HG02852 (cell line): ENCODE results near the gene SPATA24.

Experiments used
- ATAC-seq: cut with Tn5 transposase; IDR thresholded peaks from one replicate; pipeline ENCODE4 v1.9.1; 2021; ENCODE audit warnings: mild to moderate bottlenecking, moderate library complexity; ENCODE audit not compliant: unreplicated experiment

The SPATA24 gene

GRCh38 chr5:139383993-139384590 is 19.8 kb downstream of the SPATA24 start:
- no peak for ATAC-seq

GRCh38 chr5:139383275-139383992 is 20.5 kb downstream of the SPATA24 start, which contains the start of gene SLC23A1:
Gene SLC23A1, minus strand, starts transcription at chr5:139383297. Its CDS starts 44 bp downstream, at chr5:139383253.
- ATAC-seq: no peak

GRCh38 chr5:139382807-139383206 is 21.1 kb downstream of the SPATA24 start:
- no peak for ATAC-seq

GRCh38 chr5:139381837-139382761 is 21.8 kb downstream of the SPATA24 start:
- no peak for ATAC-seq

- ATAC-seq: no peak
These were observed 24.1 kb downstream of the SPATA24 start for GRCh38 chr5:139379626-139380449.

DNA sequence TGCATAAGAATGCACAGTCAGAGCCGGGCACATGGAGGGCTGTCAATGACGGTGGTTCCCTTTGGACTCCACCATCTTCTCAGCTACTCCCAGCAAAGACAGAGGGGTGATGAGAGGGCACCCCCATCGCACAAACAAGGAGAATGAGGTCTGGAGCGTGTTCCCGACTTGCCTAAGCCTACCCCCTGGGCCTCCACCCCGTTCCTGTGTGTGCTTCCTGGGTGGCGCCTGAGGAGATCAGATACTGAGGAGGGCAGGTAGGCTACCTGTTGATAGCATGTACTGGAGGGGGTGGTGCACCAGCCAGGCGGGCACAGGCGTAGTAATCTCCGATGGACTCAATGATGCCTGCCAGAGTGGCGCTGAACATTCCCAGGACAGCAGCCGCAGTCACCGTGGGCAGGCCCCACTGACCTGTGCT is 24.9 kb downstream of the SPATA24 start:
- no peak for ATAC-seq

DNA sequence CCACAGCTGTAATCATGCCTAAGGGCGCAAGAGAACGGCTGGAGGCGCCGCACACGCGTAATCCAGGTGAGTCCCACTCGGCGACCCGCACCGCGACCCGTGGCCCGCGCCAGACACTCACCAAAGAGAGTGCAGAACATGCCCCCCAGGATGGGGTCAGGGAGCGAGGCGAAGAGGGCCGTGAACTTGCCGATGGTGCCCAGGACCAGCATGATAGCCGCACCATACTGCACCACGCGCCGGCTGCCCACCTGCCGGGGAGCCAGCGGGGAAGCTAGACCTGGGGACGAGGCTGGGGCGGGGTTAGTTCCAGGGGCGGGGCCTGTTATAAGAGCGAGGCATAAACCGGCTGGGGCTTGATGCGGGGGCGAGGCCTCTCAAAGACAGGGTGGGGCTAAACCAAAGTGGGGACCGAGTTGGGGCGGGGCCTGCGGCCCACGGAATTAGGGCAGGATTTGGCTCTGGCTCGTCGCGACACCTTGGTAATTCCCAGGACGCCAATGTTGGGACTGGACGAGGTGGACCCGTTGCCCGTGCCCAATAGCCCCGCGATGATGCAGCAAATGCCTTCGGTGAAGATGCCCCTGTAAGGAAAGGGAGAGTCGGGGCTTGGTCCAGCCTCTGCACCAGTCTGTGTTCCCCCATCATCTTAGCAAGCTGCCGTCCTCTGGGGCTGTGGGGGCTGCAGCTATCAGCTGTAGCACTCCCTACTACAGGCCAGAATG is 25.6 kb downstream of the SPATA24 start:
- no peak for ATAC-seq

GRCh38 chr5:139377226-139377625 is 26.7 kb downstream of the SPATA24 start:
- no peak for ATAC-seq

GRCh38 chr5:139376364-139376763 is 27.5 kb downstream of the SPATA24 start:
- no peak for ATAC-seq

GRCh38 chr5:139374909-139375308 is 29.0 kb downstream of the SPATA24 start:
- ATAC-seq: no peak

DNA sequence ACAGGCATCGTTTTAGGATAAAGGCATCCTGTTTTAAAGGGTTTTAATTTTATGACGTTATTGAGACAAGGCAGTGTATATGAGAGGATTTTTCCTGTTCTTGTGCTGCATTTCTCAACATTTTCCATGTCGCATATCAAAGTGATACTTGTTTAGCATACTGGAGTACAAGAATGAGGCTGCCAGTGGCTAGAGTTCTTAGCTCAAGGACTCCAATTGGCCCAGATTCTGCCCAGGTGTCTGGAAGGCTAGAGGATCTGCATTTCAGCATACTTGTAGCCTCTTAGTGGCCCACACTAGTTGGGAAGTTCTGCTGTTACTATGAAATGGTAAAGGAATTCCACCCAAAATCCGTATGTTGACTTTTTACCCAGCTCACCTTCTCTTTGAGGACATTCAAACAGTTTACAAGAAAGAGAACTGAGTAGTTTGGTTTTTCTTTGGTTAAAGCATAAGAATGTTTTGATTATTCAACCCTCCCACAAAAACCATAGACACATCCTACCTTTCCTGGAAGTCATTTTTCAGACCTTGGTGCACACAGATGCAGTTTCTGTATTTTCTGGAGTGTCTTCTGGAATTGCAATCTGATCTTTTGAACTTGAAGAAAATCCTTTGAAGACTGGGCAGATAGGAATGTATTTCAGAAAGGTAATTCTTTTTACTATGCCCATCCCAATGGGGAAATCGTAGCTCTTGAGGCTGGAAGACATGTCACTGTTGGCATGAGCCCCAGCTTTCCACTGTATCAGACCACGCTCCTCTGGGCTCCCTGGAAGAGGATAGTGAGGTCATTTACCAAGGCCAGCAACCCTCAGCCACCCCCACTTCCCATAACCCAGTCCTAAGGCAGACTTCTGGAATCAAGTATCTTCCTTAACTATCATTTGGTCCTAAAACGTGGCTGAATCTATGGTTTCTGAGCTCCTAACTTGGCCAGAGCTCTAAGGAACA is 32.1 kb downstream of the SPATA24 start:
- no peak for ATAC-seq

DNA sequence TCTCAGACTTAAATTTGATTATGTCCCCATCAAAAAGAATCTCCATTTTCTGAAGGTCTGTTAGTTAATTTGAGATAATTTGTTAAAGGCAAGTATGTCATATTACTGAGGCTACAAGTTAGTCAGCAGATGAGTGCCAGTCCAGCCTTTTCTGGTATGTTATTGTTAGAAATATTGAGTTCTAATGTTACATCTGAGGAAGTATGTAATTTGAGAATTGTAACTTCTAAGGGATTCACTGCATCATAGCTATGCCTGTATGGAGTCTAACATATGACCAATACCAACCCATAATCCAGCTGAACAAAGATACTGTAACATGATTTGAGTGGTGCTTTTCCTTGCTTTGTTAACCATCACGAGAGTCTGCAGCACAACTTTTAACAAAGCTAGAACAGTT is 34.7 kb downstream of the SPATA24 start:
- ATAC-seq: no peak

GRCh38 chr5:139368613-139369012 is 35.3 kb downstream of the SPATA24 start:
- ATAC-seq: no peak

DNA sequence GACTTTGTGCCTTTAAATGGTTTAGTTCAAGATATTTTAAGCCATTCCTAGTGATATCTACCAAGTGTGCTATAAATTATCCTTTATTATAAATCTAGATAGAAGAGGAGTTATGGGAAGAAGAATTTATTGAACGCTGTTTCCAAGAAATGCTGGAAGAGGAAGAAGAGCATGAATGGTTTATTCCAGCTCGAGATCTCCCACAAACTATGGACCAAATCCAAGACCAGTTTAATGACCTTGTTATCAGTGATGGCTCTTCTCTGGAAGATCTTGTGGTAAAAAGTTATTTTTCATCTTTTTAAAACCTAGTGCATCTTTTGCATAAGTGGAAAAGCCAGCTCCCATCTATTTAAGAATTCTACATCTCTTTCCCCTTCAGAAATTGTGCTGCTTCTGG is 39.4 kb downstream of the SPATA24 start:
- no peak for ATAC-seq

GRCh38 chr5:139363937-139364336 is 40.0 kb downstream of the SPATA24 start:
- no peak for ATAC-seq

- ATAC-seq: no peak
These were observed 42.0 kb downstream of the SPATA24 start for GRCh38 chr5:139361835-139362429.

- no peak for ATAC-seq
These were observed 43.5 kb downstream of the SPATA24 start for GRCh38 chr5:139360384-139360783.

DNA sequence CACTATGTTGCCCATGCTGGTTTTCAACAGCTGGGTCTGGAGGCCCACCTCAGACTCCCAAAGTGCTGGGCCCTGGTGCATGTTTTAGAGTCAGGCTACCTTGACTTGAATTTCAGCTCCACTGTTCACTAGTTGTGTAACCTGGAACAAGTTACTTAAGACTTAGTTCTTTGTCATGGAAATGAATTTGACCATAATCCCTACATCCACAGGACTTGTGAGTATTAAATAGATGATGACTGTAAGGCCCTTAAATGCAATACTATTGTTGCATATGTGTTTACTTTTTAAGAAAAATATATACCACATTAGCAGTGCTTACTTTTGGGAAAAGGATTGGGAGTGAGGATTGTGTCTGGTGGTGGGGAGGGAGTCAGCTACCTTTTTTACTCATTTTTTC is 45.8 kb downstream of the SPATA24 start:
- ATAC-seq: no peak
